ENCODE data around the gene USP16. TPM values are rescaled to one million over a fixed set of nuclear protein-coding genes. Genes with fewer than 3 reads are reported as not detected.

USP16 gene
- total and polyA plus RNA-seq, 2 of the 13 experiments (the other 11 are each of a cell fraction or from before 2014, with no cell fraction given): 16.5 to 46.9 TPM

DNA sequence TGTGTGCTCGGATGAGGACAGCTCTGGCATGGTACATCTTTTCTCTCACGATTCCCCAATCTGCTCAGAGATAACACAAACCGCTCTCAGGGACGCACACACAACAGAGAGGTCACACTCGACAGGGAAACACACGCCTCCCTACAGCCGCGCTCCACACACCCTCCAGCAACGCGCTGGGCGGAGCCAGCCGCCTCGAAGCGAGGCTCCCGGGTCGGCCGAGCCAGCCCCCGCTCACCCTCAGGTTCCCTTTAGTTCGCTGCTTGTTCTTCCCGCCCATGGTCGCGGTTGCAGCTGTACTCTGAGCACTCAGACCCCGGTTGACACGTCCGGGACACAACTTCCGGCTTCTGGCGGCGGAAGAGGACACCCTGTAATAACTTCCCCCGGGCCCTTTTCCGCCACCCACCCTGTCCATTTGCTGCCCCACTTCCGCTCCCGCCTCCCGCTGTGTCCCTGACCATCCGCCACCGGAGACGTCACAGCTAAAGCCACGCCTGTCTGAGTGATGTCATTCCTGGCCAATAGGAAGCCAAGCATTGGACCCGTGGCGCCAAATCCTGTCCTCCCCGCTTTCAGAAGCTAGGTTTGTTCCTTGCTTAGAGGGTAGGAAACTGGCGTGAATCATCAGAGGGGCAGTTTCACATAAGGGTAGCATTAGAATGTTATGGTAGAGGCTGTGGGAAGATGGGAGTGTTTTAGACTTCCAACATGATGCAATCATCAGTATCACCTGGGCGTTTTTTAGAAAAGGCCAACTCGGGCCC, 31.8 kb upstream of the USP16 start, which contains the start of gene LTN1 (continued):
- TF ChIP-seq, protein P1, sequence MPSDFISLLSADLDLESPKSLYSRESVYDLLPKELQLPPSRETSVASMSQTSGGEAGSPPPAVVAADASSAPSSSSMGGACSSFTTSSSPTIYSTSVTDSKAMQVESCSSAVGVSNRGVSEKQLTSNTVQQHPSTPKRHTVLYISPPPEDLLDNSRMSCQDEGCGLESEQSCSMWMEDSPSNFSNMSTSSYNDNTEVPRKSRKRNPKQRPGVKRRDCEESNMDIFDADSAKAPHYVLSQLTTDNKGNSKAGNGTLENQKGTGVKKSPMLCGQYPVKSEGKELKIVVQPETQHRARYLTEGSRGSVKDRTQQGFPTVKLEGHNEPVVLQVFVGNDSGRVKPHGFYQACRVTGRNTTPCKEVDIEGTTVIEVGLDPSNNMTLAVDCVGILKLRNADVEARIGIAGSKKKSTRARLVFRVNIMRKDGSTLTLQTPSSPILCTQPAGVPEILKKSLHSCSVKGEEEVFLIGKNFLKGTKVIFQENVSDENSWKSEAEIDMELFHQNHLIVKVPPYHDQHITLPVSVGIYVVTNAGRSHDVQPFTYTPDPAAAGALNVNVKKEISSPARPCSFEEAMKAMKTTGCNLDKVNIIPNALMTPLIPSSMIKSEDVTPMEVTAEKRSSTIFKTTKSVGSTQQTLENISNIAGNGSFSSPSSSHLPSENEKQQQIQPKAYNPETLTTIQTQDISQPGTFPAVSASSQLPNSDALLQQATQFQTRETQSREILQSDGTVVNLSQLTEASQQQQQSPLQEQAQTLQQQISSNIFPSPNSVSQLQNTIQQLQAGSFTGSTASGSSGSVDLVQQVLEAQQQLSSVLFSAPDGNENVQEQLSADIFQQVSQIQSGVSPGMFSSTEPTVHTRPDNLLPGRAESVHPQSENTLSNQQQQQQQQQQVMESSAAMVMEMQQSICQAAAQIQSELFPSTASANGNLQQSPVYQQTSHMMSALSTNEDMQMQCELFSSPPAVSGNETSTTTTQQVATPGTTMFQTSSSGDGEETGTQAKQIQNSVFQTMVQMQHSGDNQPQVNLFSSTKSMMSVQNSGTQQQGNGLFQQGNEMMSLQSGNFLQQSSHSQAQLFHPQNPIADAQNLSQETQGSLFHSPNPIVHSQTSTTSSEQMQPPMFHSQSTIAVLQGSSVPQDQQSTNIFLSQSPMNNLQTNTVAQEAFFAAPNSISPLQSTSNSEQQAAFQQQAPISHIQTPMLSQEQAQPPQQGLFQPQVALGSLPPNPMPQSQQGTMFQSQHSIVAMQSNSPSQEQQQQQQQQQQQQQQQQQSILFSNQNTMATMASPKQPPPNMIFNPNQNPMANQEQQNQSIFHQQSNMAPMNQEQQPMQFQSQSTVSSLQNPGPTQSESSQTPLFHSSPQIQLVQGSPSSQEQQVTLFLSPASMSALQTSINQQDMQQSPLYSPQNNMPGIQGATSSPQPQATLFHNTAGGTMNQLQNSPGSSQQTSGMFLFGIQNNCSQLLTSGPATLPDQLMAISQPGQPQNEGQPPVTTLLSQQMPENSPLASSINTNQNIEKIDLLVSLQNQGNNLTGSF (CRISPR knock-in tag; IDR thresholded peaks at IDR 0.05): peak; percentile 73
- peak; percentile 94 for TF ChIP-seq XRCC5 (optimal IDR thresholded peaks at IDR 0.05; ENCODE audit: low read length)
- TF ChIP-seq DMAP1 (CRISPR knock-in tag; IDR thresholded peaks at IDR 0.05): peak; percentile 79
- TF ChIP-seq ZNF773 (CRISPR knock-in tag; IDR thresholded peaks at IDR 0.05; ENCODE audit: borderline replicate concordance): no peak
- TF ChIP-seq, protein P2, sequence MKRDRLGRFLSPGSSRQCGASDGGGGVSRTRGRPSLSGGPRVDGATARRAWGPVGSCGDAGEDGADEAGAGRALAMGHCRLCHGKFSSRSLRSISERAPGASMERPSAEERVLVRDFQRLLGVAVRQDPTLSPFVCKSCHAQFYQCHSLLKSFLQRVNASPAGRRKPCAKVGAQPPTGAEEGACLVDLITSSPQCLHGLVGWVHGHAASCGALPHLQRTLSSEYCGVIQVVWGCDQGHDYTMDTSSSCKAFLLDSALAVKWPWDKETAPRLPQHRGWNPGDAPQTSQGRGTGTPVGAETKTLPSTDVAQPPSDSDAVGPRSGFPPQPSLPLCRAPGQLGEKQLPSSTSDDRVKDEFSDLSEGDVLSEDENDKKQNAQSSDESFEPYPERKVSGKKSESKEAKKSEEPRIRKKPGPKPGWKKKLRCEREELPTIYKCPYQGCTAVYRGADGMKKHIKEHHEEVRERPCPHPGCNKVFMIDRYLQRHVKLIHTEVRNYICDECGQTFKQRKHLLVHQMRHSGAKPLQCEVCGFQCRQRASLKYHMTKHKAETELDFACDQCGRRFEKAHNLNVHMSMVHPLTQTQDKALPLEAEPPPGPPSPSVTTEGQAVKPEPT (CRISPR knock-in tag; IDR thresholded peaks at IDR 0.05; ENCODE audit: low read depth): no peak
- TF ChIP-seq, protein P3, sequence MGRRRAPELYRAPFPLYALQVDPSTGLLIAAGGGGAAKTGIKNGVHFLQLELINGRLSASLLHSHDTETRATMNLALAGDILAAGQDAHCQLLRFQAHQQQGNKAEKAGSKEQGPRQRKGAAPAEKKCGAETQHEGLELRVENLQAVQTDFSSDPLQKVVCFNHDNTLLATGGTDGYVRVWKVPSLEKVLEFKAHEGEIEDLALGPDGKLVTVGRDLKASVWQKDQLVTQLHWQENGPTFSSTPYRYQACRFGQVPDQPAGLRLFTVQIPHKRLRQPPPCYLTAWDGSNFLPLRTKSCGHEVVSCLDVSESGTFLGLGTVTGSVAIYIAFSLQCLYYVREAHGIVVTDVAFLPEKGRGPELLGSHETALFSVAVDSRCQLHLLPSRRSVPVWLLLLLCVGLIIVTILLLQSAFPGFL (CRISPR knock-in tag; IDR thresholded peaks at IDR 0.05): no peak
- no peak for TF ChIP-seq PAX8 (CRISPR knock-in tag; IDR thresholded peaks at IDR 0.05; ENCODE audit: borderline replicate concordance)
- TF ChIP-seq, protein P4, sequence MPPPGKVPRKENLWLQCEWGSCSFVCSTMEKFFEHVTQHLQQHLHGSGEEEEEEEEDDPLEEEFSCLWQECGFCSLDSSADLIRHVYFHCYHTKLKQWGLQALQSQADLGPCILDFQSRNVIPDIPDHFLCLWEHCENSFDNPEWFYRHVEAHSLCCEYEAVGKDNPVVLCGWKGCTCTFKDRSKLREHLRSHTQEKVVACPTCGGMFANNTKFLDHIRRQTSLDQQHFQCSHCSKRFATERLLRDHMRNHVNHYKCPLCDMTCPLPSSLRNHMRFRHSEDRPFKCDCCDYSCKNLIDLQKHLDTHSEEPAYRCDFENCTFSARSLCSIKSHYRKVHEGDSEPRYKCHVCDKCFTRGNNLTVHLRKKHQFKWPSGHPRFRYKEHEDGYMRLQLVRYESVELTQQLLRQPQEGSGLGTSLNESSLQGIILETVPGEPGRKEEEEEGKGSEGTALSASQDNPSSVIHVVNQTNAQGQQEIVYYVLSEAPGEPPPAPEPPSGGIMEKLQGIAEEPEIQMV (CRISPR knock-in tag; IDR thresholded peaks at IDR 0.05; ENCODE audit: low read depth): peak; percentile 25; the same call in 1 of the 2 replicates
- TF ChIP-seq EHMT2 (IDR thresholded peaks at IDR 0.05; ENCODE audit: borderline replicate concordance, low read depth, low read length): no peak
- TF ChIP-seq, protein P5, sequence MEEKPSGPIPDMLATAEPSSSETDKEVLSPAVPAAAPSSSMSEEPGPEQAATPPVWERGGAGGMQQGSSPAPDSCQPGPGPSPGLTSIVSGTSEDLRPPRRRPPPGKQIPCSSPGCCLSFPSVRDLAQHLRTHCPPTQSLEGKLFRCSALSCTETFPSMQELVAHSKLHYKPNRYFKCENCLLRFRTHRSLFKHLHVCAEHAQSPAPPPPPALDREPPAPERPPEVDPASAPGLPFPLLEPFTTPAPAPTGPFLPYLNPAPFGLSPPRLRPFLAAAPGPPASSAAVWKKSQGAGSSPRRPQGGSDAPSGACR (CRISPR knock-in tag; IDR thresholded peaks at IDR 0.05): no peak
- TF ChIP-seq ARID2 (CRISPR knock-in tag; IDR thresholded peaks at IDR 0.05; ENCODE audit: borderline replicate concordance): no peak
- peak; percentile 67; the same call in 1 of the 2 replicates for TF ChIP-seq ZNF839 (CRISPR knock-in tag; IDR thresholded peaks at IDR 0.05; ENCODE audit: borderline replicate concordance)
- TF ChIP-seq ZNF570 (CRISPR knock-in tag; IDR thresholded peaks at IDR 0.05; ENCODE audit: borderline replicate concordance): no peak
- 0 out of 2 replicates have a peak, but pooled peaks have one; percentile 32 for TF ChIP-seq U2AF2 (IDR thresholded peaks at IDR 0.05; ENCODE audit: low read depth, low read length)
- TF ChIP-seq ZNF274 (CRISPR knock-in tag; IDR thresholded peaks at IDR 0.05): no peak
- no peak for TF ChIP-seq PHF5A (CRISPR knock-in tag; IDR thresholded peaks at IDR 0.05; ENCODE audit: low read depth, unreplicated experiment)
- TF ChIP-seq GATAD1 (CRISPR knock-in tag; IDR thresholded peaks at IDR 0.05): peak; percentile 97
- TF ChIP-seq PPARG (CRISPR knock-in tag; conservative IDR thresholded peaks at IDR 0.05): no peak
- no peak for TF ChIP-seq NPAS2 (CRISPR knock-in tag; IDR thresholded peaks at IDR 0.05; ENCODE audit: borderline replicate concordance)

Measured in HepG2 (cell line).